Measurements from ENCODE around the gene RHD.

The RHD gene

DNA sequence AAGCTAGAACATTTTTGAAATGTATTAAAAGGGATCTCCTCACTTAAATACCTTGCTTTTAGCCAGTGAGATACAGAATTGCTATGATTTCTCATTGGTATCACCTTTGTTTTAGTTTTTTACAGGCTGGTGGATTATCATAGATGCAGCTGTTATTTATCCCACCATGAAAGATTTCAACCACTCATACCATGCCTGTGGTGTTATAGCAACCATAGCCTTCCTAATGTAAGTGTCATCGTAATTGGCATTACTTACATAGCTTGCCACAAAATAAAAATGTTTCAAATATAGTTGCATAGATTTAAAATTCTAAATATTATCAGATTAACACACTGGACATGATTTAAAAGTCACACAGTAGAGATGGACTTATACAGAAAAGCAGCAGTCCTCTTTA is 70.5 kb downstream of the RHD start:
- TF ChIP-seq, protein P1, sequence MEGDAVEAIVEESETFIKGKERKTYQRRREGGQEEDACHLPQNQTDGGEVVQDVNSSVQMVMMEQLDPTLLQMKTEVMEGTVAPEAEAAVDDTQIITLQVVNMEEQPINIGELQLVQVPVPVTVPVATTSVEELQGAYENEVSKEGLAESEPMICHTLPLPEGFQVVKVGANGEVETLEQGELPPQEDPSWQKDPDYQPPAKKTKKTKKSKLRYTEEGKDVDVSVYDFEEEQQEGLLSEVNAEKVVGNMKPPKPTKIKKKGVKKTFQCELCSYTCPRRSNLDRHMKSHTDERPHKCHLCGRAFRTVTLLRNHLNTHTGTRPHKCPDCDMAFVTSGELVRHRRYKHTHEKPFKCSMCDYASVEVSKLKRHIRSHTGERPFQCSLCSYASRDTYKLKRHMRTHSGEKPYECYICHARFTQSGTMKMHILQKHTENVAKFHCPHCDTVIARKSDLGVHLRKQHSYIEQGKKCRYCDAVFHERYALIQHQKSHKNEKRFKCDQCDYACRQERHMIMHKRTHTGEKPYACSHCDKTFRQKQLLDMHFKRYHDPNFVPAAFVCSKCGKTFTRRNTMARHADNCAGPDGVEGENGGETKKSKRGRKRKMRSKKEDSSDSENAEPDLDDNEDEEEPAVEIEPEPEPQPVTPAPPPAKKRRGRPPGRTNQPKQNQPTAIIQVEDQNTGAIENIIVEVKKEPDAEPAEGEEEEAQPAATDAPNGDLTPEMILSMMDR (IDR thresholded peaks at IDR 0.05; ENCODE audit: low read depth, low read length, missing control alignments) = no peak
- no peak for DNase-seq (ENCODE audit: low read depth)
- no peak overlapping the region for H3K4me3 ChIP-seq (ENCODE audit: low read depth, low read length)

DNA sequence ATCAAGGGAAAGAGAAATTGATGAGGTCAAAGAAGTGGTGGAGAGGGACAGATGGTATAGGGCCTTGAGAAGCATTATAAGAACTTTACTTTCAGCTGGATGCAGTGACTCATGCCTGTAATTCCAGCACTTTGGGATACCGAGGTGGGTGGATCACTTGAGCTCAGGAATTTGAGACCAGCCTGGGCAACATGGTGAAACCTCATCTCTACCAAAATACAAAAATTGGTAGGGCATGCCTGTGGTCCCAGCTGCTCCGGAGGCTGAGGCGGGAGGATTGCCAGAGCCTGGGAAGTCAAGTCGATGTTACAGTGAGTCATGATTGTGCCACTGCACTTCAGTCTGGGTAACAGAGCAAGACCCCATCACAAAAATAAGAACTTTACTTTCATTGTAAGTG is 71.6 kb downstream of the RHD start:
- no peak overlapping the region for H3K4me3 ChIP-seq (ENCODE audit: low read depth, low read length)
- DNase-seq (ENCODE audit: low read depth) = no peak
- TF ChIP-seq, protein P1 (IDR thresholded peaks at IDR 0.05; ENCODE audit: low read depth, low read length, missing control alignments) = no peak

DNA sequence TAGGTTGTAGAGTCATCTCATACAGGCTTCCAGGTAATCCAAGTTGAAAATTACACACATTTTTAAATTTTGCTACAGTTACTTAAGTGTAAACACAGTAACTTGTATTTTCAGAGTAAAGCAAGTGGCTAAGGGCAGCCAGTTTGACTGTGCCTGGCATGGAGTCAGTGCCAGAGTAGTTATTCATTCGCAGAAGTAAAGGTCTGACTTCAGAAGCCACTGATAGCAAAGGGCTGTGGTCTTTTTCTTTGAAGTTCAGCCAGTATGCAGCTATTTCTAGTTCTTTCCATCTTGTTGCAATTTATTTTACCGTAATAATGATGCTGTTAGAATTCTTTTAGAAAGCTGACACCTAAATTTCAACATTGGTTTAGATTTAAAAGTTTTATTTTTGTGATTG is 75.2 kb downstream of the RHD start:
- no peak for DNase-seq (ENCODE audit: low read depth)
- no peak overlapping the region for H3K4me3 ChIP-seq (ENCODE audit: low read depth, low read length)
- TF ChIP-seq, protein P1 (IDR thresholded peaks at IDR 0.05; ENCODE audit: low read depth, low read length, missing control alignments) = no peak

DNA sequence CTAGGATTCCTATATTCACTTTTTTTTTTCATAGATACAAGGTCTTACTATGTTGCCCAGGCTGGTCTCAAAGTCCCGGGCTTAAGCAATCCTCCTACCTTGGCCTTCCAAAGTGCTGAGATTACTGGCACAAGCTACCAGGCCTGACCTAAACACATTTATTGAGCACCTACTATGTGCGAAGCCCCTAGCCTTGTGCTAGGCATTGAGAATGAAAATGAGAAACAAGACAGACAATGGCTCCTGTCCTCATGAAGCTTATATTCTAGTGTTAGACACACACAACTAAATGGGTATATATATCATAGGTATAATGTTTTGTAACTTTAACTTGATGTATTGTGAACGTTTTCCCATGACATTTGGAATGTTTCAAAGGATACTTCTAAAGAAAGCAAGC is 77.3 kb downstream of the RHD start:
- no peak overlapping the region for H3K4me3 ChIP-seq (ENCODE audit: low read depth, low read length)
- TF ChIP-seq, protein P1 (IDR thresholded peaks at IDR 0.05; ENCODE audit: low read depth, low read length, missing control alignments) = no peak
- DNase-seq (ENCODE audit: low read depth) = no peak

DNA sequence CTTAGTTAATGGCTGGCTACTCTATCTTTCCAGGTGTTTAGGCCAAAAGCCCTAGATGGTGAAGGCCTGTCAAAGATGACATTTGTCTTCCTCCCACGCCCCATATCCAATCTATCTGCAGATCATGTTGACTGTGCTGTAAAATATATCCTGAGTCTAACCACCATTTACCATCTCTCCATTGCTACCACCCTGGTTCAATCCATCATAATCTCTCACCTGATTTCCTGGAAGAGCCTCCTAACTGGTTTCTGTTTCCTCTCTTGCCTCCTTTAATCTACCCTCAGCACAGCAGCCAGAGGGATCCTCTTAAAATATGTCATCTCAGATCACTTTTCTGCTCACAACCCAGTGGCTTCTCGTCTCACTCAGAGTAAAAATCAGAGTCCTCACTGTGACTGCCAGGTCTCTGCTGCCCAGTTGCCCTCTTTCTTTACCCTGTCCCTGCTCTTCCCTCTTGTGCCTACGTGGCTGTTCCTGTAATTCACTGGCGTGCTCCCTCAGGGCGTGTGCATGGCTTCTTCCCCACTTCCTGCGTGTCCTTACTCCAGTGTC is 83.6 kb downstream of the RHD start:
- no peak for DNase-seq (ENCODE audit: low read depth)
- H3K4me3 ChIP-seq (ENCODE audit: low read depth, low read length) = no peak overlapping the region
- TF ChIP-seq, protein P1 (IDR thresholded peaks at IDR 0.05; ENCODE audit: low read depth, low read length, missing control alignments) = no peak

DNA sequence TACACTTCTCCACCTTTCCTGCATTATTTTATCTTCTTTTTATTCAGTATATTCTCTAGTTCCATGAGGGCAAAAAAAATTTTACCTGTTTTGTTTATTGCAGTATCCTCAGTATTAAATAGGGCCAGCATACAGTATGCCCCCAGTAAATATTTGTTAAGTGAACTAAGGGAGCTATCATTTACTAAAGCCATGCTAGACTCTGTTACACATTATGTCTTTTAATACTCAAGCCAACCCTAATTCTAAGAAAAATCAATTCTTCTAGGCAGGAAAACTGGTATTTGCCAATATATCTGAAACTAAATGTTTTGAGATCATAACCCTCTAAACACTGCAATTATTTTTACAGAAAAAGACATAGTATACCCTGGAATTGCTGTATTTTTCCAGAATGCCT is 84.1 kb downstream of the RHD start:
- DNase-seq (ENCODE audit: low read depth) = no peak
- TF ChIP-seq, protein P1 (IDR thresholded peaks at IDR 0.05; ENCODE audit: low read depth, low read length, missing control alignments) = no peak

DNA sequence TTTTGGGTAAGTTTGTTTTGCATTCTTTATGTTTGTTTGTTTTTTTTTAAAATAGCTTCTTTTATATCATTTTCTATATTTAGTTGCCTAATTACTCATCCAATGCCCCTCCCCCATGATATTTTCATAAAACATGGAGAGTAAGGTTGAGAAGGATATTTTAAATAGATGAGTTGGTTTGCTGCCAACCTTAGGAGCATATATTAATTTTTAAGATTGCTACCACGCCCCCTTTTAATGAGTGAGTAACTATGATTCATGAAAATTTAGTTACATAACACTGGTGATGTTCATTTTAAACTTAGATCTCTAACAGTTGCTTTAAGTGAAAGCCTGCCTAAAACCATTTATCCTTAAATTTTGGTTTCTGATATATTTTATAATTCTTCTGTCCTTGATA is 84.5 kb downstream of the RHD start:
- DNase-seq (ENCODE audit: low read depth) = no peak
- no peak overlapping the region for H3K4me3 ChIP-seq (ENCODE audit: low read depth, low read length)
- TF ChIP-seq, protein P1 (IDR thresholded peaks at IDR 0.05; ENCODE audit: low read depth, low read length, missing control alignments) = no peak

More for the DNA sequence above, 84.1 kb downstream of the RHD start:
- H3K4me3 ChIP-seq (ENCODE audit: low read depth, low read length) = no peak overlapping the region
